SK-N-SH treated with all-trans-retinoic acid at 6 μM for 48 hours (cell line): ENCODE measurements around the gene CAST.

Experiments
- ATAC-seq: fragments of 200-7000 bp; cut with Tn5 transposase; 3 replicates; pipeline ENCODE4 v1.9.1; 2020; ENCODE audit warnings: mild to moderate bottlenecking, moderate library complexity
- ARNTL ChIP-seq: fragments of 450-650 bp; formaldehyde crosslinking; IDR thresholded peaks from 2 replicates; pipeline ENCODE4 v1.5.0; 2020; ENCODE audit warnings: low read depth, mild to moderate bottlenecking, moderate library complexity, borderline replicate concordance
- ESRRG ChIP-seq: fragments of 250-450 bp; sonication (Bioruptor Pico); IDR thresholded peaks from 2 replicates; pipeline ENCODE4 v1.6.1; 2021; ENCODE audit warnings: mild to moderate bottlenecking
- GLIS3 ChIP-seq: fragments of 250-450 bp; sonication (Bioruptor Pico); IDR thresholded peaks from 2 replicates; pipeline ENCODE4 v1.5.0; 2020; ENCODE audit warnings: mild to moderate bottlenecking, moderate library complexity
- ISL1 ChIP-seq: fragments of 250-450 bp; sonication (Bioruptor Pico); IDR thresholded peaks from 2 replicates; pipeline ENCODE4 v2.1.2; 2022; ENCODE audit warnings: mild to moderate bottlenecking, moderate library complexity
- OSR1 ChIP-seq: fragments of 250-450 bp; sonication (Bioruptor Pico); IDR thresholded peaks from 2 replicates; pipeline ENCODE4 v1.8.0; 2022; ENCODE audit warnings: moderate library complexity, mild to moderate bottlenecking, inconsistent platforms
- PPARA ChIP-seq: fragments of 250-450 bp; sonication (Bioruptor Pico); IDR thresholded peaks from 2 replicates; pipeline ENCODE4 v1.5.0; 2020; ENCODE audit warnings: mild to moderate bottlenecking, borderline replicate concordance
- RARB ChIP-seq: fragments of 250-450 bp; sonication (Bioruptor Pico); IDR thresholded peaks from 2 replicates; pipeline ENCODE4 v1.8.0; 2021; ENCODE audit warnings: mild to moderate bottlenecking, moderate library complexity
- SNAI2 ChIP-seq: fragments of 250-450 bp; sonication (Bioruptor Pico); IDR thresholded peaks from 2 replicates; pipeline ENCODE4 v1.5.0; 2020; ENCODE audit warnings: mild to moderate bottlenecking, moderate library complexity
- TCF4 ChIP-seq: fragments of 250-450 bp; sonication (Bioruptor Pico); IDR thresholded peaks from 2 replicates; pipeline ENCODE4 v1.8.0; 2021; ENCODE audit warnings: mild to moderate bottlenecking, moderate library complexity, borderline replicate concordance
- ZFP3 ChIP-seq: fragments of 250-450 bp; sonication (Bioruptor Pico); IDR thresholded peaks from 2 replicates; pipeline ENCODE4 v1.5.0; 2020; ENCODE audit warnings: mild to moderate bottlenecking, moderate library complexity
- ZFP30 ChIP-seq: fragments of 450-650 bp; formaldehyde crosslinking; IDR thresholded peaks from 2 replicates; pipeline ENCODE4 v1.5.0; 2022; ENCODE audit warnings: mild to moderate bottlenecking, moderate library complexity
- ZNF565 ChIP-seq: fragments of 450-650 bp; formaldehyde crosslinking; conservative IDR thresholded peaks from 2 replicates; pipeline ENCODE4 v1.5.0; 2020; ENCODE audit warnings: low read depth, mild to moderate bottlenecking, moderate library complexity
- ZNF70 ChIP-seq: fragments of 450-650 bp; formaldehyde crosslinking; IDR thresholded peaks from 2 replicates; pipeline ENCODE4 v1.5.0; 2020; ENCODE audit warnings: mild to moderate bottlenecking, moderate library complexity
- ZNF8 ChIP-seq: fragments of 450-650 bp; formaldehyde crosslinking; IDR thresholded peaks from 2 replicates; pipeline ENCODE4 v1.5.0; 2020; ENCODE audit warnings: mild to moderate bottlenecking, moderate library complexity
- TF ChIP-seq, protein P1 (sequence below): fragments of 250-450 bp; sonication (Bioruptor Pico); IDR thresholded peaks from 2 replicates; pipeline ENCODE4 v1.5.1; 2020; ENCODE audit warnings: low read depth, mild to moderate bottlenecking, moderate library complexity
- TF ChIP-seq, protein P2 (sequence below): fragments of 250-450 bp; sonication (Bioruptor Pico); IDR thresholded peaks from 2 replicates; pipeline ENCODE4 v1.5.0; 2020; ENCODE audit warnings: mild to moderate bottlenecking, moderate library complexity
- TF ChIP-seq, protein P3 (sequence below): fragments of 250-450 bp; sonication (Bioruptor Pico); IDR thresholded peaks from 2 replicates; pipeline ENCODE4 v1.5.1; 2021; ENCODE audit warnings: mild to moderate bottlenecking, moderate library complexity
- TF ChIP-seq, protein P4 (sequence below): fragments of 250-450 bp; sonication (Bioruptor Pico); IDR thresholded peaks from 2 replicates; pipeline ENCODE4 v1.8.0; 2020; ENCODE audit warnings: mild to moderate bottlenecking, moderate library complexity, borderline replicate concordance
- TF ChIP-seq, protein P5 (sequence below): fragments of 250-450 bp; sonication (Bioruptor Pico); IDR thresholded peaks from 2 replicates; pipeline ENCODE4 v1.8.0; 2021; ENCODE audit warnings: low read depth, mild to moderate bottlenecking, moderate library complexity, borderline replicate concordance

Gene CAST

DNA sequence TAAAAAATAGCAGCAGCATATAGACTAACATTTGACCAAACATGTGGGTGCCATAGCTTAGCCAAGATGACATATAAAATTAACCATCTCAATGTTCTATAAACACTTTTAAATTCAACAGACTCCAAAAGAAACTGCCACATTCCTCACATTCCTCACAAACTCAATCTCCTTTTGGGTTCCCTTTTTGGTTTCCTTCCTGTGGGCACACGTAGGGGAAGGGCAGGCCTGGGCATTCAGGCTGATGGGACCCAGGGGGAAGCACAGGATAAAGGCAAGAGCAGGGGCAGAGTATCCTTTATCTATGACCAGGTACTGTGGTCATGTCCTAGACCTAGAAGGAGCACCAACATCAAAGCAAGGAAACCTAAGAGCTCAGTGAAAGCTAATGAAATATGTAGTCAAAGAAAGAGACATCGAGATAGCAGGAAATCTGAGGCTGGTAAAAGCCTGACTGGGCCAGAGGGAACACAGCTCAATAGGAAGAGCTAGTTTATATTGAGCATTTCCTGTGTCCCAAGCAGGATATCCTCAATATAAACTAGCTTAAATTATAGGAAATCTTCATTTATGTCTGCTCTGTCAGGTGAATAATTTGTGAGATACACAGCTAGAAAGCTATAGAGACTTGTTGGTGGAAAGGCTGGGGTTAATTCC is 159.2 kb downstream of the CAST start:
- no peak for ATAC-seq
- TF ChIP-seq RARB (no peak), ZNF8 (no peak), ZFP30 (no peak), SNAI2 (CRISPR knock-in tag) (no peak), ISL1 (CRISPR knock-in tag) (no peak), TCF4 (CRISPR knock-in tag) (no peak)
- TF ChIP-seq, protein P1, sequence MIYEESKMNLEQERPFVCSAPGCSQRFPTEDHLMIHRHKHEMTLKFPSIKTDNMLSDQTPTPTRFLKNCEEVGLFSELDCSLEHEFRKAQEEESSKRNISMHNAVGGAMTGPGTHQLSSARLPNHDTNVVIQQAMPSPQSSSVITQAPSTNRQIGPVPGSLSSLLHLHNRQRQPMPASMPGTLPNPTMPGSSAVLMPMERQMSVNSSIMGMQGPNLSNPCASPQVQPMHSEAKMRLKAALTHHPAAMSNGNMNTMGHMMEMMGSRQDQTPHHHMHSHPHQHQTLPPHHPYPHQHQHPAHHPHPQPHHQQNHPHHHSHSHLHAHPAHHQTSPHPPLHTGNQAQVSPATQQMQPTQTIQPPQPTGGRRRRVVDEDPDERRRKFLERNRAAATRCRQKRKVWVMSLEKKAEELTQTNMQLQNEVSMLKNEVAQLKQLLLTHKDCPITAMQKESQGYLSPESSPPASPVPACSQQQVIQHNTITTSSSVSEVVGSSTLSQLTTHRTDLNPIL, result no peak

DNA sequence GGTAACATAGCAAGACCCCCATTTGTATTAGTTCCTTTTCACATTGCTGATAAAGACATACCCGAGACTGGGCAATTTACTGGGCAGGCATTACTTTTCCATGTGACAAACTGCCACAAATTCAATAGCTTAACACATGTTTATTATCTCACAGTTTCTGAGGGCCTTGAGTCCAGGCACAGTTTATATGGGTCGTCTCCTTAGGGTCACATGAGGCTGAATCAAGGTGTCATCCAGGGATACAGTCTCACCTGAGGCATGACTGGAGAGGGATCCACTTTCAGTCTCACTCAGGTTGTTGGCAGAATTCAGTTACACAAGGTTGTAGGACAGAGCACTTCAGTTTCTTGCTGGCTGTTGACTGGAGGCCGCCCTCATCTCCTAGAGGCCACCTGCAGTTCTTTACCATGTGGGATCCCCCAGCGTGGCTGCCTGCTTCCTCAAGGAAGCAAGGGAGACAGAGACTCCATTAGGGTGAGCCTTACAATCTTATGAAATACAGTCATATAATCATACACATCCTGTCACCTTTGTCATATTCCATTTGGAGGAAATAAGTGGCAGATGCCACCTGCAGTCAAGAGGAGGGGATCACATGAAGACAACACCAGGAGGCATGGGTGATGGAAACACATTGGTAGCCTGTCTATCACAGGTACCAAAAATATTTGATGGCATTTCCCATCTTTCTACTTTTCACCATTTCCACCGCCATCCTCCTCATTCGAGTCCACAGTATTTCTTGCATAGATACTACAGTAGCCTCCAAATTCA is 160.7 kb downstream of the CAST start:
- TF ChIP-seq, protein P2, sequence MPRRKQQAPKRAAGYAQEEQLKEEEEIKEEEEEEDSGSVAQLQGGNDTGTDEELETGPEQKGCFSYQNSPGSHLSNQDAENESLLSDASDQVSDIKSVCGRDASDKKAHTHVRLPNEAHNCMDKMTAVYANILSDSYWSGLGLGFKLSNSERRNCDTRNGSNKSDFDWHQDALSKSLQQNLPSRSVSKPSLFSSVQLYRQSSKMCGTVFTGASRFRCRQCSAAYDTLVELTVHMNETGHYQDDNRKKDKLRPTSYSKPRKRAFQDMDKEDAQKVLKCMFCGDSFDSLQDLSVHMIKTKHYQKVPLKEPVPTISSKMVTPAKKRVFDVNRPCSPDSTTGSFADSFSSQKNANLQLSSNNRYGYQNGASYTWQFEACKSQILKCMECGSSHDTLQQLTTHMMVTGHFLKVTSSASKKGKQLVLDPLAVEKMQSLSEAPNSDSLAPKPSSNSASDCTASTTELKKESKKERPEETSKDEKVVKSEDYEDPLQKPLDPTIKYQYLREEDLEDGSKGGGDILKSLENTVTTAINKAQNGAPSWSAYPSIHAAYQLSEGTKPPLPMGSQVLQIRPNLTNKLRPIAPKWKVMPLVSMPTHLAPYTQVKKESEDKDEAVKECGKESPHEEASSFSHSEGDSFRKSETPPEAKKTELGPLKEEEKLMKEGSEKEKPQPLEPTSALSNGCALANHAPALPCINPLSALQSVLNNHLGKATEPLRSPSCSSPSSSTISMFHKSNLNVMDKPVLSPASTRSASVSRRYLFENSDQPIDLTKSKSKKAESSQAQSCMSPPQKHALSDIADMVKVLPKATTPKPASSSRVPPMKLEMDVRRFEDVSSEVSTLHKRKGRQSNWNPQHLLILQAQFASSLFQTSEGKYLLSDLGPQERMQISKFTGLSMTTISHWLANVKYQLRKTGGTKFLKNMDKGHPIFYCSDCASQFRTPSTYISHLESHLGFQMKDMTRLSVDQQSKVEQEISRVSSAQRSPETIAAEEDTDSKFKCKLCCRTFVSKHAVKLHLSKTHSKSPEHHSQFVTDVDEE (CRISPR knock-in tag), result no peak
- TF ChIP-seq ZFP30, result no peak
- TF ChIP-seq, protein P3, sequence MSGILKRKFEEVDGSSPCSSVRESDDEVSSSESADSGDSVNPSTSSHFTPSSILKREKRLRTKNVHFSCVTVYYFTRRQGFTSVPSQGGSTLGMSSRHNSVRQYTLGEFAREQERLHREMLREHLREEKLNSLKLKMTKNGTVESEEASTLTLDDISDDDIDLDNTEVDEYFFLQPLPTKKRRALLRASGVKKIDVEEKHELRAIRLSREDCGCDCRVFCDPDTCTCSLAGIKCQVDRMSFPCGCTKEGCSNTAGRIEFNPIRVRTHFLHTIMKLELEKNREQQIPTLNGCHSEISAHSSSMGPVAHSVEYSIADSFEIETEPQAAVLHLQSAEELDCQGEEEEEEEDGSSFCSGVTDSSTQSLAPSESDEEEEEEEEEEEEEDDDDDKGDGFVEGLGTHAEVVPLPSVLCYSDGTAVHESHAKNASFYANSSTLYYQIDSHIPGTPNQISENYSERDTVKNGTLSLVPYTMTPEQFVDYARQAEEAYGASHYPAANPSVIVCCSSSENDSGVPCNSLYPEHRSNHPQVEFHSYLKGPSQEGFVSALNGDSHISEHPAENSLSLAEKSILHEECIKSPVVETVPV (CRISPR knock-in tag), result no peak
- TF ChIP-seq, protein P4, sequence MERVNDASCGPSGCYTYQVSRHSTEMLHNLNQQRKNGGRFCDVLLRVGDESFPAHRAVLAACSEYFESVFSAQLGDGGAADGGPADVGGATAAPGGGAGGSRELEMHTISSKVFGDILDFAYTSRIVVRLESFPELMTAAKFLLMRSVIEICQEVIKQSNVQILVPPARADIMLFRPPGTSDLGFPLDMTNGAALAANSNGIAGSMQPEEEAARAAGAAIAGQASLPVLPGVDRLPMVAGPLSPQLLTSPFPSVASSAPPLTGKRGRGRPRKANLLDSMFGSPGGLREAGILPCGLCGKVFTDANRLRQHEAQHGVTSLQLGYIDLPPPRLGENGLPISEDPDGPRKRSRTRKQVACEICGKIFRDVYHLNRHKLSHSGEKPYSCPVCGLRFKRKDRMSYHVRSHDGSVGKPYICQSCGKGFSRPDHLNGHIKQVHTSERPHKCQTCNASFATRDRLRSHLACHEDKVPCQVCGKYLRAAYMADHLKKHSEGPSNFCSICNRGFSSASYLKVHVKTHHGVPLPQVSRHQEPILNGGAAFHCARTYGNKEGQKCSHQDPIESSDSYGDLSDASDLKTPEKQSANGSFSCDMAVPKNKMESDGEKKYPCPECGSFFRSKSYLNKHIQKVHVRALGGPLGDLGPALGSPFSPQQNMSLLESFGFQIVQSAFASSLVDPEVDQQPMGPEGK (CRISPR knock-in tag), result no peak
- TF ChIP-seq TCF4 (CRISPR knock-in tag), result no peak
- no peak for TF ChIP-seq SNAI2 (CRISPR knock-in tag)
- no peak for TF ChIP-seq ESRRG (CRISPR knock-in tag)
- TF ChIP-seq OSR1 (CRISPR knock-in tag), result no peak
- no peak for TF ChIP-seq ISL1 (CRISPR knock-in tag)
- TF ChIP-seq ZFP3, result no peak
- no peak for TF ChIP-seq PPARA (CRISPR knock-in tag)
- TF ChIP-seq RARB, result no peak
- TF ChIP-seq, protein P1, result no peak
- no peak for TF ChIP-seq ZNF565 (CRISPR knock-in tag)
- TF ChIP-seq ARNTL (CRISPR knock-in tag), result no peak
- no peak for TF ChIP-seq ZNF8
- TF ChIP-seq, protein P5, sequence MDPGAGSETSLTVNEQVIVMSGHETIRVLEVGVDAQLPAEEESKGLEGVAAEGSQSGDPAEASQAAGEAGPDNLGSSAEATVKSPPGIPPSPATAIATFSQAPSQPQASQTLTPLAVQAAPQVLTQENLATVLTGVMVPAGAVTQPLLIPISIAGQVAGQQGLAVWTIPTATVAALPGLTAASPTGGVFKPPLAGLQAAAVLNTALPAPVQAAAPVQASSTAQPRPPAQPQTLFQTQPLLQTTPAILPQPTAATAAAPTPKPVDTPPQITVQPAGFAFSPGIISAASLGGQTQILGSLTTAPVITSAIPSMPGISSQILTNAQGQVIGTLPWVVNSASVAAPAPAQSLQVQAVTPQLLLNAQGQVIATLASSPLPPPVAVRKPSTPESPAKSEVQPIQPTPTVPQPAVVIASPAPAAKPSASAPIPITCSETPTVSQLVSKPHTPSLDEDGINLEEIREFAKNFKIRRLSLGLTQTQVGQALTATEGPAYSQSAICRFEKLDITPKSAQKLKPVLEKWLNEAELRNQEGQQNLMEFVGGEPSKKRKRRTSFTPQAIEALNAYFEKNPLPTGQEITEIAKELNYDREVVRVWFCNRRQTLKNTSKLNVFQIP (CRISPR knock-in tag), result no peak
- no peak for TF ChIP-seq GLIS3 (CRISPR knock-in tag)
- no peak for TF ChIP-seq ZNF70
- no peak for ATAC-seq
